Liver (tissue), 9 donors: Measurements from ENCODE around the gene SEMA3C. TPM values are rescaled to one million over a fixed set of nuclear protein-coding genes. Genes with fewer than 3 reads are reported as not detected.

Source experiments
- DNase-seq: peaks from one replicate; pipeline ENCODE4 v3.0.0-alpha.2; 2017; ENCODE audit warnings: low spot score
- H3K27ac ChIP-seq, 2 donors: one replicate each; pipeline ENCODE4 v1.7.0; 2013; ENCODE audit warnings: inconsistent platforms in 2 of 2, low read length in 2 of 2, control low read depth in 1 of 2, low read depth in 1 of 2, mild to moderate bottlenecking in 1 of 2
- H3K27me3 ChIP-seq, 4 donors: one replicate each; pipeline versions ENCODE4 v1.6.1 to v1.7.0; 2013; ENCODE audit warnings: low read length in 3 of 4, inconsistent platforms in 1 of 4, mild to moderate bottlenecking in 1 of 4, moderate library complexity in 1 of 4; ENCODE audit not compliant: control insufficient read depth in 4 of 4, insufficient read depth in 4 of 4
- H3K36me3 ChIP-seq, 4 donors: one replicate each; pipeline versions ENCODE4 v1.6.1 to v1.7.0; 2013; ENCODE audit warnings: low read length in 3 of 4, mild to moderate bottlenecking in 3 of 4, low read depth in 1 of 4, moderate library complexity in 1 of 4; ENCODE audit not compliant: control insufficient read depth in 4 of 4, insufficient read depth in 3 of 4
- H3K4me1 ChIP-seq, 4 donors: one replicate each; pipeline versions ENCODE4 v1.6.1 to v1.7.0; 2013; ENCODE audit warnings: low read length in 3 of 4, mild to moderate bottlenecking in 3 of 4, moderate library complexity in 1 of 4; ENCODE audit not compliant: control insufficient read depth in 4 of 4, insufficient read depth in 4 of 4
- H3K4me3 ChIP-seq, 3 donors: one replicate each; pipeline versions ENCODE4 v1.6.1 to v1.7.0; 2013; ENCODE audit warnings: low read length in 3 of 3, control low read depth in 1 of 3, low read depth in 1 of 3, mild to moderate bottlenecking in 1 of 3
- H3K9ac ChIP-seq, 2 donors: one replicate each; pipeline ENCODE4 v1.7.0; 2013; ENCODE audit warnings: low read length in 2 of 2, mild to moderate bottlenecking in 2 of 2, moderate library complexity in 2 of 2, control low read depth in 1 of 2, low read depth in 1 of 2
- H3K9me3 ChIP-seq, 4 donors: one replicate each; pipeline versions ENCODE4 v1.6.1 to v1.7.0; 2013; ENCODE audit warnings: low read length in 3 of 4; ENCODE audit not compliant: control insufficient read depth in 4 of 4
- CTCF ChIP-seq: fragments of 150-350 bp; IDR thresholded peaks from 2 replicates; pipeline ENCODE4 v1.5.1; 2017; ENCODE audit warnings: improper control_type of control experiment, low read depth, low read length; ENCODE audit not compliant: missing input control
- EGR1 ChIP-seq, 2 donors: IDR thresholded peaks; 2 replicates each; pipeline ENCODE4 v1.6.1; 2016 to 2018; ENCODE audit warnings: antibody characterized with exemption in 2 of 2, low read depth in 2 of 2
- FOXA1 ChIP-seq: IDR thresholded peaks from 2 replicates; pipeline ENCODE4 v1.6.1; 2016; ENCODE audit warnings: antibody characterized with exemption
- FOXA2 ChIP-seq: IDR thresholded peaks from 2 replicates; pipeline ENCODE4 v1.6.1; 2016; ENCODE audit warnings: antibody characterized with exemption
- HNF4G ChIP-seq: IDR thresholded peaks from 2 replicates; pipeline ENCODE4 v1.6.1; 2016; ENCODE audit warnings: antibody characterized with exemption
- JUND ChIP-seq, 2 donors: IDR thresholded peaks; 2 replicates each; pipeline ENCODE4 v1.6.1; 2016; ENCODE audit warnings: antibody characterized with exemption in 2 of 2
- MAX ChIP-seq: IDR thresholded peaks from 2 replicates; pipeline ENCODE4 v1.6.1; 2016; ENCODE audit warnings: antibody characterized with exemption
- NR2F2 ChIP-seq: IDR thresholded peaks from 2 replicates; pipeline ENCODE4 v1.6.1; 2016; ENCODE audit warnings: antibody characterized with exemption
- RAD21 ChIP-seq, 2 donors: IDR thresholded peaks; 2 replicates each; pipeline ENCODE4 v1.6.1; 2016; ENCODE audit warnings: antibody characterized with exemption in 2 of 2, mild to moderate bottlenecking in 2 of 2
- REST ChIP-seq: IDR thresholded peaks from 2 replicates; pipeline ENCODE4 v1.6.1; 2016; ENCODE audit warnings: antibody characterized with exemption, mild to moderate bottlenecking
- RXRA ChIP-seq, 2 donors: IDR thresholded peaks; 2 replicates each; pipeline ENCODE4 v1.6.1; 2017 to 2018; ENCODE audit warnings: antibody characterized with exemption in 2 of 2, mild to moderate bottlenecking in 1 of 2
- SP1 ChIP-seq: IDR thresholded peaks from 2 replicates; pipeline ENCODE4 v1.6.1; 2018; ENCODE audit warnings: antibody characterized with exemption, mild to moderate bottlenecking
- TAF1 ChIP-seq: conservative IDR thresholded peaks from 2 replicates; pipeline ENCODE4 v1.6.1; 2016; ENCODE audit warnings: antibody characterized with exemption, mild to moderate bottlenecking
- YY1 ChIP-seq: IDR thresholded peaks from 2 replicates; pipeline ENCODE4 v1.6.1; 2016; ENCODE audit warnings: antibody characterized with exemption, mild to moderate bottlenecking
- ZBTB33 ChIP-seq: IDR thresholded peaks from 2 replicates; pipeline ENCODE4 v1.6.1; 2016; ENCODE audit warnings: antibody characterized with exemption
- WGBS: extraction: QIAGEN DNeasy Blood & Tissue Kit; methylation state at CpG from one replicate; pipeline ENCODE4 v1.1.7; 2013; 5-methylcytosine and 5-hydroxymethylcytosine counted together
- polyA plus RNA-seq, 2 donors: library from polyadenylated mRNA; stranded (reverse) in 1 of 2; unstranded in 1 of 2; fragments of 200-250 nt in 1 of 2; fragments of >200 nt in 1 of 2; fragmentation: Nextera tagmentation in 1 of 2; extraction: Ambion mirVana in 1 of 2; gene quantifications; one replicate each; pipeline versions ENCODE4 v1.2.1 to v1.2.3, GENCODE V29; 2013 to 2015
- total RNA-seq, 2 donors: library from RNA; depleted of rRNA; stranded (reverse); fragments of >200 nt; gene quantifications; one replicate each; pipeline ENCODE4 v1.2.3, GENCODE V29; 2014
- donor health status: healthy.
- donor health status: healthy.
- donor health status: healthy.
- donor health status: healthy.
- donor health status: healthy.

SEMA3C gene
- total and polyA plus RNA-seq, 4 donors: 0.20 to 1.8 (median 0.64) TPM

- peaks cover 0 to 3% (median 0%) of the 10 kb centered on the region in 4 donors for H3K27me3 ChIP-seq
- TF ChIP-seq REST: no peak
- TF ChIP-seq FOXA2: no peak
- TF ChIP-seq YY1: no peak
- TF ChIP-seq MAX: no peak
- TF ChIP-seq SP1: no peak
- TF ChIP-seq ZBTB33: no peak
- no peak for TF ChIP-seq RXRA (IDR thresholded peaks at IDR 0.05)
- no peak for TF ChIP-seq TAF1
- no peaks in the 10 kb centered on the region for H3K9me3 ChIP-seq
- no peaks in the 10 kb centered on the region for H3K36me3 ChIP-seq
- 77% methylated on average over 5 of the region's 5 CpGs for WGBS
- H3K4me3 ChIP-seq: no peak overlapping the region
- H3K27ac ChIP-seq: no peak overlapping the region
- DNase-seq: no peak
- H3K9ac ChIP-seq: no peak overlapping the region
- no peaks in the 10 kb centered on the region for H3K4me1 ChIP-seq
Measured at GRCh38 chr7:80848841-80849240, 70.0 kb downstream of the SEMA3C start.

GRCh38 chr7:80847895-80848294, 71.0 kb downstream of the SEMA3C start:
- 74% methylated on average over 3 of the region's 3 CpGs for WGBS
- no peaks in the 10 kb centered on the region for H3K9me3 ChIP-seq
- no peak overlapping the region for H3K27ac ChIP-seq
- no peaks in the 10 kb centered on the region for H3K36me3 ChIP-seq
- no peak overlapping the region for H3K4me3 ChIP-seq
- TF ChIP-seq SP1: no peak
- TF ChIP-seq HNF4G: no peak
- TF ChIP-seq NR2F2: no peak
- no peak for TF ChIP-seq RAD21 (IDR thresholded peaks at IDR 0.05)
- no peak for TF ChIP-seq FOXA1
- no peak for TF ChIP-seq EGR1 (IDR thresholded peaks at IDR 0.05; ENCODE audit: low read depth in 2 of 2)
- TF ChIP-seq CTCF: no peak
- no peak for TF ChIP-seq FOXA2
- TF ChIP-seq TAF1: no peak
- no peak for TF ChIP-seq REST
- TF ChIP-seq ZBTB33: no peak
- TF ChIP-seq JUND (IDR thresholded peaks at IDR 0.05): no peak
- H3K9ac ChIP-seq: no peak overlapping the region
- no peaks in the 10 kb centered on the region for H3K4me1 ChIP-seq
- peaks cover 0 to 3% (median 0%) of the 10 kb centered on the region in 4 donors for H3K27me3 ChIP-seq
- no peak for DNase-seq
